GM21367 (cell line): ENCODE measurements around the gene MYD88.

Experiments used
- ATAC-seq: cut with Tn5 transposase; IDR thresholded peaks from one replicate; pipeline ENCODE4 v1.9.1; 2021; ENCODE audit not compliant: unreplicated experiment

The MYD88 gene

DNA sequence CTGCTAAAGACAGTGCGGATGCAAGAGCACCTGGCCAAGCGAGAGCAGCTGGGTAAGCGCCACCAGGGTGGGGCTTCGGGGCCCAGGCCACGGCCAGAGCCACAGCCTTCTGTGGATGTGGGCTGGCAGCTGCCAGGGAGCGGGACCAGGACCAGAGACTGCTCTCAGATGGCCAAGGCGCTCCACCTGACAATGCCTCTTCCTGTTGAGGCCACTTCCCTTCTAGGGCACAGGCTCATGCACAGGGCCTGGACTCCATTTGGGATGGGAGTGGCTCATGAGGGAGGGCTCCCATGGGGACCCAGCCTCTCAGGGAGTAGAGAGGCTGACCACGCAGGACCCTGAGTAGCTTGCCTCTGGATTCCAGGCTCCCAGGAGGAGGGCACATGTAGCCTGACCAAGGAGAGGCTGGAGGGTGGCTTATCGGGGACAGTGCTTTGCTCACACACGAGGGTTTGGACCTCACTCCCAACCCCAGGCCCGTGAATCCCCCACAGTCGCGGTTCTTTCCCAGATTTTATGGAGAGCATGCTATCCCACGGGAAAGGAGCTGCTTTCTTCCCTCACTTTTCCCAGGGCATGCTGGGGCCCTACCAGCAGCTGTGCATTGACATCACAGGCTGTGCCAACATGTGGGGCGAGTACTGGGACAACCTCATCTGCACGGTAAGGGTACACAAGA, 26.6 kb upstream of the MYD88 start:
- no peak for ATAC-seq

DNA sequence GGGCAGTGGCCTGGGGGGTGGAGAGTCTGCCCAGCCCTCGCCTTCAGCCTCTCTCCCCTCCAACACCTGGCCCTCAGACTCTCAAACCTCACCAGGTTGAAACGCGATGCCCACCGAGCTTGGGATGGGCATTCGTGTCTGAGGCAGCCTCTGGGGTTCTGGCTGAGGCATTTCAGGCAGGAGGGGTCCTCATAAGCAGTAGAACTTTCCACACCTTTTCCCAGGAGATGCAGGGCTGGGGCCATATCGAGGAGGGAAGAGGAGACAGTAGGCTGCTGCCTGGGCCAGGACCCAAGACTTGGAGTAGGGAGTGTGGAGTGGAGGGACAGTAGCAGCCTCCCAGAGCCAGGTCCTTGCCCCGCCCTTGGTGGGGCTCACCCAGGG, 26.1 kb upstream of the MYD88 start:
- no peak for ATAC-seq

DNA sequence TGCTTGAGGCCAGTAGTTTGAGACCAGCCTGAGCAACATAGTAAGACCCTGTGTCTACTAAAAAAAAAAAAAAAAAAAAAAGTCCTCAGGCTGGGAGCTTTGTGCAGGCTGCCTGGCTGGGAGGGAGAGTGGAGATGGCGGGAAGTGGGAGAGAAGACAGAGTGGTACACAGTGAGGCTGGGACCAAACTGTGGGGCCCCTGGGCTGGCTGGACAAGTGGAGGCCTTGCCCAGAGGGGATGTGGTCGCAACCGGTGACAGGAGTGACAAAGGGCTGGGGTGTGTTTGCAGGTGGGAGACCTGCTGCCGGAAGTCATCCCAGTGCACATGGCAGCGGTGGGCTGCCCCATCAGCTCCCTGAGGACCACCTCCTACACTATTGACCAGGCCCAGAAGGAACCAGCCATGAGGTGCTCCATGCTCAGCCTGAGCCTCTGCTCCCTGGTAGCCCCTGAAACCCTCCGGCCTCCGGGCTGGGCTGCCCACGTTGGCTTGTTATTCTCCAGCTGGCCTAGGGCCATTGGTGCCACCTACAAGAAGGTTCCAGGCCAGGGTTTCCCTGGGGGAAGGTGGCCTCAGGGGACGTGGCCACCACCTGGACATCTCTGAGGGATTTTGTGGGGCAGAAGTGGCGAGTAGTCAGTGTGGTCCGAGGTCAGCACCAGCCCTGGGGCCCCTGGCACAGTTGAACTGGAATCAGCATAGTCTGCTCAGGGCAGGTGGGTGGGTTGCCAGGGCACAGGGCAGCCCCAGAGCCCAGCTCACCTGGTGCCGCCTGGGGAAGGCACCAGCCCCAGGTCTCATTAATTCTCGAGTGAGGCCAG, 24.2 kb upstream of the MYD88 start:
- ATAC-seq, result no peak

DNA sequence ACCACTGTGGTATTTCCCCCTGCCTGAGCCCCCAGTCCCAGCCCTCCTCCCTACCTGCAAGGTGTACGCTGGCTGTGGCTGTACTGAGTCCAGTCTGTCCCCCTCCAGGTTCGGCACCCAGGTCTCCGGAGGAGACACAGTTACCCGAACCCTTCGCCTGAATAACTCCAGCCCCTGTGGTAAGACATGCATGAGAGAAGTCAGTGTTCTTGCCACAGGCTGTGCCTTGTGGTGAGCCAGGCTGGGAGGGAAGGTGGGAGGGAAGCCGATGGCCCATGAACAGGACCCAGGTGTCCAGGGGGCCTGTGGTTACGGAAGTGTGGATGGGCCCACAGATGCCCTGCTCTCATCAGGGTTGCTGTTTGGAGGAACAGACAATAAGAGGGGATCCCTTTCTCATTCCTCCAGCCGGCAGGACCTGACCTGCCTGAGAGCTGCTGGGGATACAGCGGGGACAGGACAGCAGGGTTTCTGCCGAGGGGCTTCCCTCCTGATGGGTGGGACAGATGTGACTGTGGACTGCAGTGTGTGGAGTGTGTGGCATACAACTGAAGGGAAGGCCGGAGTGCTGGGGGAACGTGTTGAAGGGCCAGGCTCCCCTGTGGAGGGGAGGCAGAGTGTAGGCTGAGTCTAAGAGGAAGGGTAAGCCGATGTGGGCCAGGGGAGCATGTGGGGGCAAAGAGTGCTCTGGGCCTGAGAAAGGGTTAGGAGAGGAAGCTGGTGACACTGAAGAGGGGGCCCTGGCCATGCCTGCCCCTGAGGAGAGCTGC, 23.4 kb upstream of the MYD88 start:
- no peak for ATAC-seq

DNA sequence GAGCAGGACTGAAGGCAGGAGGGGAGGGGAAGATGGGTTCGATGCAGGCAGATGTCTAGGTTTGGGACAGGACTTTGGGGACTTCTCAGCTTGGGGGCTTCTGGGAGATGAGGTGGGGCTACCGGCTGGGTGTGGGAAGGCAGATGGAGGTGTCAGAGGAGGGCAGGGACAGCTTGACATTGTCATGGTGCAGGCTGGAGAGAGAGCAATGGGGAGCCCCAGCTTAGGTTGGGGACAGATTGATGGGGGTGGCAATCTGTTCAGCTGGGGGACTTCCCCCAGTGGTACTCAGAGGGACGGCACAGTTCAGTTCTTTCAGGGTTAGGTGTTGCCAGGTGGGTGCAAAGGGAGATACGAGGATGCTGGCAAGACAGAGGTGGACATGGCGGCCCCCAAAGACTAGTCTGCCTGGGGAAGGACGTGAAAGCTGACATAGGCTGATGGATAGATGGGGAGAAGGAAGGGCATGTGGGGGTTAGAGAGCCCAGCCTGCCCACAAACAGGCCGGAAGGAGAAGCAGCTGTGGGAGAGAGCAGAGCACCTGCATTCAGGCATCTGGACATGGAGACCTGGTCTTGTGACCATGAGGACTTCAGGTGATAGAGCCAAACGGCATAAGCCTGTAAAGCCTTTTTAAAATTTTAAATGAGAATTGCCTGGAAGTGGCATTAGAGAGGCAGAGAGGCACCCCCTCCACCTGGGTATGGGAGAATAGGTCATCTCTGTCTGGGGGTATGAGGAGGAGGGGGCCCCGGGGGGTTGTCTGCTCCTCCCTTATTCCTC, 22.6 kb upstream of the MYD88 start:
- no peak for ATAC-seq

DNA sequence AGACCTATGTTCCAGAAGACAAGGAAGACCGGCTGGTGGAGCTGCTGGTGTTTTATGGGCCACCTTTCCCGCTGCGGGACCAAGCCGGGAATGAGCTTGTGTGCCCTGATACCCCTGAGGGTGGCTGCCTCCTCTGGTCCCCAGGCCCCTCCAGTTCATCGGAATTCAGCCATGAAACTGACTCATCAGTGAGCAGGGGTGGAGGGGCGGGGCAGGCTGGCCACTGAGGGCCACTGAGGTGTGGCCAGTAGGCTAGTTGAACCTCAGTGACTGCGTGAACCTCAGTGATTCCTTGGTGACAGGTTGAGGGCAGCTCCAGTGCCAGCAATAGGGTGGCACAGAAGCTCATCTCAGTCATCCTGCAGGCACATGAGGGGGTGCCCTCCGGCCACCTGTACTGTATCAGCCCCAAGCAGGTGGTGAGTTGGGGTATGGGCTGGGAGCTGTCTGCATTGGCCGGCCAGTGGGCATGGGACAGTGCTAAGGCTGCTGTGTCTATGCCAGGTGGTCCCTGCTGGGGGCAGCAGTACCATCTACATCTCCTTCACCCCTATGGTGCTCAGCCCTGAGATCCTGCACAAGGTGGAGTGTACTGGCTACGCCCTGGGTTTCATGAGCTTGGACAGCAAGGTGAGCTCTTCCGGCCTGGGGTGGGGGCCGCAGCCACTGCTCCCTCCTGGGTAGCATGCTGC, 21.8 kb upstream of the MYD88 start:
- no peak for ATAC-seq

DNA sequence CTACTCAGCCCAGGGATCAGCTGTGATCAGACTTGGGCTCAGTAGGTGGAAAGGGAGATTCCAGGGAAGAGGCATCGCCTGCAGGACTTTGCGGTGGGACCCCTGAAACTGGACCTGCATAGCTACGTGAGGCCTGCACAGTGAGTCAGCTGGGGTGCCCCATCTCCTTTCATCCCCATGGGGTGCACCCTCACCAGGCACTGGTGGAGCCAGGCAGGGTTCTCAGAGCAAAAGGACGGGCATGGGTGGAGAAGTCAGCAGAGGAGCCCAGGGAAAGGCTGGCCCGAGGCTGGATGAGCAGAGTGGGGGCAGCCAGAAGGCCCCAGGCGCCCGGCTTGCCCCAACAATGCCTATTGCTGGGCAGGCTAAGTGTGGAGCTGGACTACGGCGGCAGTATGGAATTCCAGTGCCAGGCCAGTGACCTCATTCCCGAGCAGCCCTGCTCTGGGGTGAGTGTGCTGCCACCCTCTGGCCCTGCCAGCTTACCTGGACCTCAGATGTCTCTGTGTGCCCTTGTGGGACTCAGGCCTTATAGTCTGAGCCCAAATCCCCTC, 21.2 kb upstream of the MYD88 start:
- ATAC-seq, result no peak

DNA sequence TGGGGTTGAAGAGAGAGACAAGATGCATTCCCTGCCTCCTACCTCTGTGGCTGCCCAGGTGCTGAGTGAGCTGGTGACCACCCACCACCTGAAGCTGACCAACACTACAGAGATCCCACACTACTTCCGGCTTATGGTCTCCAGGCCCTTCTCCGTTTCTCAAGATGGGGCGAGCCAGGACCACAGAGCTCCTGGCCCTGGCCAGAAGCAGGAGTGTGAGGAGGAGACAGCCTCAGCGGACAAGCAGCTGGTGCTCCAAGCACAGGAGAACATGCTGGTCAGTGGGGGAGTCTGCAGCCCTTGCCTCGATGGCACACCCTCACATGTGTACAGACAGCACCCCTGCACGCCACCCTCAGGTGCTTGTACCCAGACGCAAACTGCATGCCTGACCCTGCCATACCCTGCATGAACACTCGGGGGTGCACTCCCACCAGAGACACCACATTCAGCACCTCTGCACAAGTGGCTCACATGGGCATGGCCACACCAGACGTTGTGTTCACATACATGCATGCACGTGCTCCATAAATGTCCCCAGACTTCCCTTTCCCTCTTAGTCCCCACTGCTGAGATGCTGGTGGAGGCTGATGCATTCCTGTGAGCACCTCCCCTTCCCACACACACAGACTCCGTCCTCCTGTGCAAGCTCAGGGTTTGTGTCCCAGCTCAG, 20.6 kb upstream of the MYD88 start:
- peak; percentile 77 for ATAC-seq

DNA sequence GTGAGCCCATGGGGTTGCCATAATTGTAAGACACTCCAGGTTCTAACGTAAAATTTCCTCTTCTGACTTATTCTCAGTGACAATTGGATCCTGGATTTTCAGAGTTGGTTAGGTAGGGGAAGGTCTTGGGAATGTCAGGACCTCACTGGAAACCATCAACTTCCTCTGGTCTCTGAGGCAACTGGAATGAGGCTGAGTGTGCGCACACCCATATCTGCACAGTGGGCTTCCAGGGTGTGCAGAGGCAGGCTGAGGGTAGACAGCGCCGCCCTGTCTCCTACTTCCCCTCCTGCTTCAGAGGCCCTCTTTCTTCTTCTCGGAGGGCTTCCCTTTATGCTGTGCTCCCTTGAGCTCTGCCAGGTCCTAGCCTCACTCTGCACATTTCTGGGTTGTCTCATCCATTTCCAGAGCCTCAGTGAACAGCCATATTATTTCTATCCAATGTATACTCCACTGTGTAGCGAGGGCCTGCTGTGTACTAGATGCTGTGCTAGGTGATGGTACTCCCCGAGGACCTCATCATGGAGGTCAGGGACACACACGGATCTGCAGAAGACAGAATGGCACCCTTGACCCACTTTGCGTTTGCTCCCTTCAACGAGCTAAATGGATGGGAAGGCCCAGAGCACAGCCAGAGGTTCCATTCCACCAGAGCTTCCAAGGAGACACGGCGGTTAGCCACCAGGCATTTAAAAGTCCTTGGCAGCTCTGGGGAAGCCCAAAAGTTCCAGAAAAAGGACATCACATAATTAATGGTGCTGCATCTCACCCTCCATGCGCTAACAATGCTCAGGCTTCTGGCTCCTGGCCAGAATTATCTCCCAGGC, 19.8 kb upstream of the MYD88 start:
- no peak for ATAC-seq

DNA sequence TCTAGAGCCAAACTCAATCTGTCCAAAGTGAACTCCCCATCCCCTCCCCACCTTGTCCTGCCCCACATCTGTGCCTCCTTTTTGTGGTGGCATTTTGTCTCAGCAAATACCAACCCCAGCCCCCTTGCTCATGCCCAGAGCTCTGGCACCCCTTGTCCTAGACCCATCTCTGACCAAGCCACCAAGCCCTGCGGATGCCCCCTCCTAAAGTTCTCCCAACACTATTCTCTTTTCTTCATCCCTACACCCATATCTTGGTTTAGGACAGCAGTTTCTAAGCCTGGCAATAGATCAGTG, 19.3 kb upstream of the MYD88 start:
- no peak for ATAC-seq

DNA sequence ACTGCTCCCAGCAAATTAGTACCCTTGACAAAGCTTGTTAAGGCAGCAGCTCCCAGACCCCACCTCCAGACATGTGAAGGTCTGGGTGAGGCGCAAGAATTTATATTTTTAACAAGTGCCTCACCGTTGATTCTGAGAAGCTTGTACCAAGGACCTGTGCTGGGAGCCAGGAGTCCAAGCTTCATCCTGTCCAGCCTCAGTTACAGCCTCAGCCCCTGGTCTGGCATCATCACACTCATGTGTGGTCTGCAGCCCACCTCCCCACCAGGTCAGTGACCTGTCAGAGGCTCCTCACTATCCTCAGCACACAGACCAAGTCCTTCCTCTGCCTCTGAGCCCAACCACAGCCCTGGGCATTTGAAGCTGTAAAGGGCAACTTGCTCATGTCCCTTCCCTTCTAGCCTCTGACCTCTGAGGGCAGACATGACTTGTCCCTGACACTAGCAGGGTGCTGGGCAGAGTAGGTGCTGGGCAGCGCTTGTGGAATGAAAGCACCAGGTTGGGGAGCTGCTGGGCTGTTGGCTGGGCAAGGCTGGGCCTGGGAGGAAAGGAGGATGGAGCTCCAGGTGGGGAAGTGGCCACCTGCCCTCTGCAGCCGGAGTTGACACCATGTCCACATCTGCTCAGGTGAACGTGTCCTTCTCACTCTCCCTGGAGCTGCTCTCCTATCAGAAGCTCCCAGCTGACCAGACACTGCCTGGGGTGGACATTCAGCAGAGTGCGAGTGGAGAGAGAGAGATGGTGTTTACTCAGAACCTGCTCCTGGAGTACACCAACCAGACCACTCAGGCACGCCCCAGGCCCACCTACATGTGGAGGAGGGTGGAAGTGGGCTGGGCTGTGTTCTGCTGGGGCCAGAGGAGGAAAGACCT, 18.4 kb upstream of the MYD88 start:
- ATAC-seq, result no peak

DNA sequence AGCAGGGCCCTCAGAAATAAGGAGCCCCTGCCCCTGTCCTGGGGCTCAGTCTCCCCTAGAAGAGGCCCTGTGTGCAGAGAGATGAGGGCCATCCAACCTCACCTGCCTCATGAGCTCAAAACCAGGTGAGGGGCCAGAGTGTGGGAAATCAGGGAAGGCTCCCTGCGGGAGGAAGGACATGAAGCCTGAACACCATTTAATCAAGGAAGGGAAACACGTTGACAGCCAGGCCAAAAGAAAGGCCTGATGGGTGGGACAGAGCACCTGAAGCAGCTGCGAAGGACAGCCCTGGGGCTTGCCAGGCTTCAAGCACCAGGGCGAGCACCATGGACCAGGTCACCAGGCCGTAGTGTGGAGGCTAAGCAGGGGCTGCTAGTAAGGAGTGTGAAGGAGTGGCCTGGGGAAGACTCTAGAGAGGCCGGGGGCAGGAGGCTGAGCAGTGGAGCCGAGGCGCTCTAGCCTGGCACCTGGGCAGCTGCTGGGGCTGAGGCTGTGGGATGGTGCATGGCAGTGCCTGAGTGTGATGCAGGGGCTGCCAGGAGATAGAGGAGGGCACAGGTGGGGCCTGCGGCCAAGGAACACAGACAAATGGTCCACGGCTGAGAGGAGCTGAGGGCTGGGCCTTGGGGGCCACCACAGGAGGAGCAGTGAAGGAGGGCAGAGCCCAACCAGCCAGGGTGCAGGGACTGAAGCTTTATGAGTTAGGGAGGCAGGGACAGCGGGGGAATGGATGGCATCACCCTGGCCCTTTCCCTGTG, 17.6 kb upstream of the MYD88 start:
- no peak for ATAC-seq

DNA sequence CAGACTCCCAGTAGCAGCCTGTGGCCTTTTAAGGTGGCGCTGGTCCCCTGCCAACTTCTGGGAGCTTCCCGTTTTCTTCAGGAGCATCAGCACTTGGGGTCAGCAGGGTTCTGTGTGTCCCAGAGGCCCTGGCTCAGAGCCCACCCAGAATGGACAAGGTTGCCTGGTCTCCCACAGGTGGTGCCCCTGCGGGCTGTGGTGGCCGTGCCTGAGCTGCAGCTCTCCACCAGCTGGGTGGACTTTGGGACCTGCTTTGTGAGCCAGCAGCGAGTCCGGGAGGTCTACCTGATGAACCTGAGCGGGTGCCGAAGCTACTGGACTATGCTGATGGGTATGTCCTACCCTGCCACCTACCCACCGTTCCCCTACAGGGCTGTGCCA, 17.0 kb upstream of the MYD88 start:
- ATAC-seq, result no peak

DNA sequence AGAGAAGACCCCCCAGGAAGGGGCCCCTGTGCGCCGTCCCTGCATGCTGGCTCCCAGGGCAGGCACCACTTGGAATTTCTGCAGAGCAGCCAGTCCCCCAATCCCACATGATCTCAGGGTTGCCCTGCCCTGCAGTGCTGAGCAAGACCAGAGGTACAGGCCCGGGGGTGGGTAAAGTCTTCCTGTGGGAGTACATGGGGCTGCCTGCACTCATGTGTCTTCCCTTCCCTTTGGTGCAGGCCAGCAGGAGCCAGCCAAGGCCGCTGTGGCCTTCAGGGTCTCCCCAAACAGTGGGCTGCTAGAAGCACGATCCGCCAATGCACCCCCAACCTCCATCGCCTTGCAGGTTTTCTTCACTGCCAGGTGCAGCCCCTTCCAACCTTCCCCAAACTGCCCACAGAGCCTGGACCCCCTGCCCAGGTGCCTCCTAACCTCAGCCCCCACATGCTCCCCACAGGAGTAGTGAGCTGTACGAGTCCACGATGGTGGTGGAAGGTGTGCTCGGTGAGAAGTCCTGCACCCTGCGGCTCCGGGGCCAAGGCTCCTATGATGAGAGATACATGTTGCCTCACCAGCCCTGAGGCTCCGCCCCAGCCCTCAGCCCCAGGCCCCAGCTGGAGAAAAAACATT, 16.5 kb upstream of the MYD88 start:
- ATAC-seq, result no peak

DNA sequence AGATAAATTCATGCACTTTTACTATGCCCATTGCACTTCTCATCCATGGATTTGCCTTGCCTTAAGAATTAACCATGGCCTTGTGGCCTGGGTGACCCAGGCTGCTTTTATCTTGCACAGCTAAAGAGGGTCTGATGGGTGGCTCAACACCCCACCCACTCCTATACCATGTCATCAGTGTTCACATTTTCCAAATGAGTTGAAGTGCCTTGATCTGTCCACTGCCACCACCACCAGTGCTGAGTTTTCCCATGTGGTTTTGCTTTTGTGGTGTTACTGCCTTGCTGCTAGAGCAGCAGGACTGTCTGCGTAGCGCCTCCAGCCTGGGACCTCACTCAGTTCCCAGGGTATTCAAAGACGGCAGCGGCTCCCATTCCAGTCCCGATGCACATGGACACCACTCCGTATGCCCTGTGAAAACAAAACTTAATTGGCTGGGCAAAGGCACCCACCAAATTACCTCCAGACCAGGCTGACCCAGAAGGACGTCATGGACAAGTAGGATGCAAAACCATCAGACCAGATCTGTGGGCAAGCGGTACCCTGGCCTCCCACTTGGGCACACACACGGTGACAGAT, 15.7 kb upstream of the MYD88 start:
- no peak for ATAC-seq

DNA sequence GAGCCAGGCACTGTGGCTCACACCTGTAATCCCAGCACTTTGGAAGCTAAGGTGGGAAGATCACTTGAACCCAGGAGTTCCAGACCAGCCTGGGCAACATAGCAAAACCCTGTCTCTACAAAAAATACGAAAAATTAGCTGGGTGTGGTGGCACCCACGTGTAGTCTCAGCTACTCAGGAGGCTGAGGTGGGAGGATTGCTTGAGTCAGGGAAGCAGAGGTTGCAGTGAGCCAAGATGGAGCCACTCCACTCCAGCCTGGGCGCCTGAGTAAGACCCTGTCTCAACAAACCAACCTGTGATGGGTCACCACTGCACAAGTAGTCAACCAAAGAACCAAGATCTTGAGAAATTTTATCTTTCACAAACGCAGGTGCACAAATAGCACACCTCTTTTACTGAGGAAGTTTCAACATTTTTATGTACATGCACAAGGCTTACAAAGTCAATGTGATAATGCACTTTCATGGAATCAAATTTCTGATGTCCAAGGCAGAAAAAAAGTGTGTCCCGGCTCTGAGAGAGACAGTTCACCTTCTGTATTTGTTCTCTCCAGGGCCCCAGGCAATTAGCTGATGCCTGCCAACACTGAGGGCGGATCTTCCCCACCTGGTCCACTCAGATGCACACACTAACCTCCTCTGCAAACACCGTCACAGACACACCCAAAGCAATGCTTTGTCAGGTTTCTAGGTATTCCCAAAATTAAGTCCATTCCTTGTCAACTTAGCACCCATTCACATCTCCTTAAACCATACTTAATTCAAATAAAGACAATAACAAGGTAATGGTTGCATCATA, 13.9 kb upstream of the MYD88 start:
- ATAC-seq, result no peak
